ENCODE data around the gene GABRR3. TPM values are rescaled to one million over a fixed set of nuclear protein-coding genes. Genes with fewer than 3 reads are reported as not detected.

Gene GABRR3
- total RNA-seq, 3 donors from 2014 or later, result not detected

GRCh38 chr3:98057631-98058030, 22.5 kb upstream of the GABRR3 start:
- DNase-seq (ENCODE audit: low spot score in 2 of 2), result no peak
- intact Hi-C loops (cut with DNase I; ENCODE audit: low total_unique reads), result no loop called here
- no peaks in the 10 kb centered on the region for H3K27me3 ChIP-seq

DNA sequence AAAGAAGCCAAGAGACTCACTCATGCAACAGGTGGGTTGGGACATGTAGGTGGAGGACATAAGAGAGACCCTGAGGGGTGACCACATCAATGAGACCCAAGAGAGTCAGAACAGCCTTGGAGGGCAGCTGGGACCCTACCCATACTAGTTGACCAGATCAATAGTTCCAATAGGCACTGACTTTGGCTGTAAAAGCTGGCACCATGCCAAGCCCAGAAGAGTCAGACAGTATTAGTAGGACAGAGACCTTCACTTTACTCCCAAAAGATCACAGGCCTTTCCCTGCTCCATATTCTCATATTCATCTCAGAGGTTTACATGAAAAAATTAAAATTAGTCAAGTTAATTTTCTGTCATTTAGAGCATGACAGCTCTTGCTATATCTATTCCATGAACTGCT, 20.9 kb upstream of the GABRR3 start:
- no peaks in the 10 kb centered on the region for H3K4me1 ChIP-seq
- no peak overlapping the region for H3K4me3 ChIP-seq
- H3K27ac ChIP-seq, result no peak overlapping the region
- intact Hi-C loops (cut with DNase I; ENCODE audit: low total_unique reads), result no loop called here
- H3K27me3 ChIP-seq, result no peaks in the 10 kb centered on the region
- H3K36me3 ChIP-seq, result no peaks in the 10 kb centered on the region
- DNase-seq (ENCODE audit: low spot score in 2 of 2), result no peak
- no peak for TF ChIP-seq POLR2A (IDR thresholded peaks at IDR 0.05)
- TF ChIP-seq CTCF (IDR thresholded peaks at IDR 0.05), result no peak
- no peak for TF ChIP-seq POLR2AphosphoS5 (IDR thresholded peaks at IDR 0.05)
- H3K9me3 ChIP-seq, result no peaks in the 10 kb centered on the region

More at GRCh38 chr3:98057631-98058030, 22.5 kb upstream of the GABRR3 start:
- Histone ChIP-seq H3K9me3 (no peaks in the 10 kb centered on the region), H3K27ac (no peak overlapping the region), H3K4me3 (no peak overlapping the region), H3K4me1 (no peaks in the 10 kb centered on the region), H3K36me3 (no peaks in the 10 kb centered on the region)
- no peak for TF ChIP-seq POLR2A (IDR thresholded peaks at IDR 0.05)
- no peak for TF ChIP-seq POLR2AphosphoS5 (IDR thresholded peaks at IDR 0.05)

- no peak overlapping the region for H3K27ac ChIP-seq
- H3K27me3 ChIP-seq, result no peaks in the 10 kb centered on the region
- no peaks in the 10 kb centered on the region for H3K4me1 ChIP-seq
- no peaks in the 10 kb centered on the region for H3K9me3 ChIP-seq
- no peak overlapping the region for H3K4me3 ChIP-seq
- intact Hi-C loops (cut with DNase I; ENCODE audit: low total_unique reads), result no loop called here
- no peak for DNase-seq (ENCODE audit: low spot score in 2 of 2)
- H3K36me3 ChIP-seq, result no peaks in the 10 kb centered on the region
- TF ChIP-seq POLR2AphosphoS5 (IDR thresholded peaks at IDR 0.05) (no peak), POLR2A (IDR thresholded peaks at IDR 0.05) (no peak), CTCF (IDR thresholded peaks at IDR 0.05) (no peak)
Measured at GRCh38 chr3:98049271-98049670, 14.2 kb upstream of the GABRR3 start.

DNA sequence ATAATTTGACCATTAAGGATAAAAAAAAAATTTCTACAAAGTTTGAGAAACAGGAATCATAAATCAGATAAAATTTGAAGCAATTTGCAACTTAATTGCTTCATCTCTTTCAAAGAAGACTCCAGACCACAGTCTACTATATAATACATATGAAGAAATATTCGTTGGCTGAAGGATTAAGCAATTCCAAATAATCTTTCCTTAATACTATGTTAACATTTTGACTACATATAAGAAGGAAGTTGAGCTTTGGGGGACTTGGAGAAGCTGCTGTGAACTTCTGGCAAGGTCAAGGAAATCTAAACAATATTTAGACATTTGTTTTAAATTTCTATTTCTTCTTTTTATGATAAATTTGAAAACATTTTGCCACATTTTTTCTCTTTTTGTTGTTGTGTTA, 13.5 kb upstream of the GABRR3 start:
- no peak overlapping the region for H3K4me3 ChIP-seq
- H3K4me1 ChIP-seq, result no peaks in the 10 kb centered on the region
- H3K9me3 ChIP-seq, result no peaks in the 10 kb centered on the region
- intact Hi-C loops (cut with DNase I; ENCODE audit: low total_unique reads), result no loop called here
- no peak for DNase-seq (ENCODE audit: low spot score in 2 of 2)
- no peaks in the 10 kb centered on the region for H3K27me3 ChIP-seq
- no peaks in the 10 kb centered on the region for H3K36me3 ChIP-seq
- H3K27ac ChIP-seq, result no peak overlapping the region
- TF ChIP-seq POLR2A (IDR thresholded peaks at IDR 0.05) (no peak), CTCF (IDR thresholded peaks at IDR 0.05) (no peak), POLR2AphosphoS5 (IDR thresholded peaks at IDR 0.05) (no peak)

DNA sequence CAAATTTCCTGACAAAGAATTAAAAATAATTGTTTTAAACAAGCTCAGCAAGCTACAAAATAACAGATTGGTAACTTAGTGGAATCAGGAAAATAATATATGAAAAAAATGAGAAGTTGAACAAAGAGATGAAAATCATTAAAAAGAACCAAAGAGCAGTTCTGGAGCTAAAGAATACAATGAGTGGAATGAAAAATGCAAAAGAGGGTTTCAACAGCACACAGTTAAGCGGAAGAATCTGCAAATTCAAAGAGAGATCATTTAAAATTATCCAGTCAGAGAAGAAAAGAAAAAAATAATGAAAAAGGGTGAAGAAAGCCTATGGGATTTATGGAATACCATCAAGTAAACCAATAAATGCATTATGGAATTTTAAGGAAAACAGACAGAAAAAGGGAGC, 6.2 kb upstream of the GABRR3 start:
- Histone ChIP-seq H3K4me3 (no peak overlapping the region), H3K36me3 (no peaks in the 10 kb centered on the region), H3K27me3 (peaks cover 0 to 4% of the 10 kb centered on the region in 2 donors), H3K27ac (no peak overlapping the region), H3K9me3 (no peaks in the 10 kb centered on the region), H3K4me1 (no peaks in the 10 kb centered on the region)
- no peak for DNase-seq (ENCODE audit: low spot score in 2 of 2)
- no peak for TF ChIP-seq POLR2A (IDR thresholded peaks at IDR 0.05)
- intact Hi-C loops (cut with DNase I; ENCODE audit: low total_unique reads), result no loop called here

- intact Hi-C loops (cut with DNase I; ENCODE audit: low total_unique reads), result no loop called here
- Histone ChIP-seq H3K27me3 (peaks cover 0 to 11% of the 10 kb centered on the region in 2 donors), H3K9me3 (no peaks in the 10 kb centered on the region), H3K4me3 (peak overlapping the region in 2 of 3 donors; percentile 37 to 52), H3K36me3 (no peaks in the 10 kb centered on the region), H3K4me1 (no peaks in the 10 kb centered on the region), H3K27ac (no peak overlapping the region)
- DNase-seq (ENCODE audit: low spot score in 2 of 2), result peak in 1 of 2 donors; percentile 33
- peak; percentile 83 to 90 (median 87) for TF ChIP-seq CTCF (IDR thresholded peaks at IDR 0.05)
- no peak for TF ChIP-seq POLR2AphosphoS5 (IDR thresholded peaks at IDR 0.05)
Measured at GRCh38 chr3:98039322-98040024, 4.4 kb upstream of the GABRR3 start.

All from breast epithelium (tissue), 4 donors.